Measurements from ENCODE around the gene PLEKHA7. TPM values are rescaled to one million over a fixed set of nuclear protein-coding genes. Genes with fewer than 3 reads are reported as not detected.

PLEKHA7 gene
- total RNA-seq, 1 experiment from 2014 or later = 1.7 TPM

GRCh38 chr11:16792426-16792825 is 221.8 kb downstream of the PLEKHA7 start:
- no TSS peak for BruUV-seq (replicated peaks)
- DNase-seq (ENCODE audit: low spot score) = no peak
- H3K27me3 ChIP-seq (replicated peaks; ENCODE audit: insufficient read depth, low read depth, low read length, poor library complexity) = no peaks in the 10 kb centered on the region
- no peaks in the 10 kb centered on the region for H3K36me3 ChIP-seq (ENCODE audit: insufficient read depth, low read length, poor library complexity, severe bottlenecking)
- H3K27ac ChIP-seq (ENCODE audit: low read depth, low read length, poor library complexity, severe bottlenecking) = no peak overlapping the region
- no peaks in the 10 kb centered on the region for H3K4me1 ChIP-seq (ENCODE audit: insufficient read depth, low read length, poor library complexity, severe bottlenecking)
- no peak overlapping the region for H3K4me3 ChIP-seq (ENCODE audit: low read depth, low read length, poor library complexity, severe bottlenecking)
- intact Hi-C loops (cut with micrococcal nuclease; ENCODE audit: unreplicated experiment) = no loop called here
- CTCF ChIA-PET = interaction anchor here (1.1 kb wide), 1 partner anchor 28 kb away, joined by 3 read pairs; no protein-coding TSS in a partner anchor
- H3K9me3 ChIP-seq (ENCODE audit: low read depth, low read length, poor library complexity, severe bottlenecking) = no peaks in the 10 kb centered on the region
- TF ChIP-seq, protein P1, sequence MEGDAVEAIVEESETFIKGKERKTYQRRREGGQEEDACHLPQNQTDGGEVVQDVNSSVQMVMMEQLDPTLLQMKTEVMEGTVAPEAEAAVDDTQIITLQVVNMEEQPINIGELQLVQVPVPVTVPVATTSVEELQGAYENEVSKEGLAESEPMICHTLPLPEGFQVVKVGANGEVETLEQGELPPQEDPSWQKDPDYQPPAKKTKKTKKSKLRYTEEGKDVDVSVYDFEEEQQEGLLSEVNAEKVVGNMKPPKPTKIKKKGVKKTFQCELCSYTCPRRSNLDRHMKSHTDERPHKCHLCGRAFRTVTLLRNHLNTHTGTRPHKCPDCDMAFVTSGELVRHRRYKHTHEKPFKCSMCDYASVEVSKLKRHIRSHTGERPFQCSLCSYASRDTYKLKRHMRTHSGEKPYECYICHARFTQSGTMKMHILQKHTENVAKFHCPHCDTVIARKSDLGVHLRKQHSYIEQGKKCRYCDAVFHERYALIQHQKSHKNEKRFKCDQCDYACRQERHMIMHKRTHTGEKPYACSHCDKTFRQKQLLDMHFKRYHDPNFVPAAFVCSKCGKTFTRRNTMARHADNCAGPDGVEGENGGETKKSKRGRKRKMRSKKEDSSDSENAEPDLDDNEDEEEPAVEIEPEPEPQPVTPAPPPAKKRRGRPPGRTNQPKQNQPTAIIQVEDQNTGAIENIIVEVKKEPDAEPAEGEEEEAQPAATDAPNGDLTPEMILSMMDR (conservative IDR thresholded peaks at IDR 0.05; ENCODE audit: low read depth, low read length) = no peak
- no peak for TF ChIP-seq EZH2 (IDR thresholded peaks at IDR 0.05; ENCODE audit: borderline replicate concordance, low read depth, low read length, poor library complexity, severe bottlenecking)
- POLR2A ChIA-PET (ENCODE audit: low non-redundant PET) = no interaction called here

DNA sequence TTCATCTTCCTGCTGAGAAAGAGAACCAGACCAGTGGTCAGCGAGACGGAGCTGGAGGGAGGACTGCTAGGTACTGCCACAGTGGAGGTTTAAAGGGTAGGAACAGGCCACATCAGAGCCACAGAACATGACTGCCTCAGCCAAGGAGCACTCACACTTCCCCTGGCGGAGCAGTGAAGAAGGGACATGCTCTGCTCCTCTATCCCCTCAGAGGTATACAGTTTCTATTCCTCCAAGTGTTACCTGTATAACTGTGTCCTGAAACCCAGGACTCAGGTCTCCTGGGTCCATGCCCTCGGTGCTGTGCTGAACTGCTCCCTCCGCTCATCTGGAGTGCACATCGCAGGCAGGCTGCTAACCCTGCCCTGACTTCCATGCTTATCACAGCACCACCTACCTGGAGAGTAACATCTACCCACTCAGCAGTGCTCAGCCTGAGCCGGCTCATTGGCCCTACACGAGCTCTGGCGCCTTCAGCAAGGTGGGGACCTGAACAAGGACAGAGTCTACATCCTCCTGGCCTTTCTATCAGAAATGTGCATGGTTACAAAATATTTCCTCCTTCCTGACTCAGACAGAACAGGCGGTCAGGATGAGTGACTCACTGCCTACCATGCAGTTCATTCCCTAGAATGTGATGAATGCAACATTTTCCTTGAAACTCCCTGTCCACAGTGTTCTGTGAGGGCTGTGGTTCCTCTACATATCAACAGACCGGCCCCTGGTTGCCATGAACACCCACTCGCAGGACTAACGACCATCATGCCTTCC is 222.8 kb downstream of the PLEKHA7 start:
- TF ChIP-seq, protein P1 (conservative IDR thresholded peaks at IDR 0.05; ENCODE audit: low read depth, low read length) = no peak
- TF ChIP-seq EZH2 (IDR thresholded peaks at IDR 0.05; ENCODE audit: borderline replicate concordance, low read depth, low read length, poor library complexity, severe bottlenecking) = no peak
- Histone ChIP-seq H3K27ac (ENCODE audit: low read depth, low read length, poor library complexity, severe bottlenecking) (no peak overlapping the region), H3K4me3 (ENCODE audit: low read depth, low read length, poor library complexity, severe bottlenecking) (no peak overlapping the region), H3K9me3 (ENCODE audit: low read depth, low read length, poor library complexity, severe bottlenecking) (no peaks in the 10 kb centered on the region), H3K36me3 (ENCODE audit: insufficient read depth, low read length, poor library complexity, severe bottlenecking) (no peaks in the 10 kb centered on the region), H3K27me3 (replicated peaks; ENCODE audit: insufficient read depth, low read depth, low read length, poor library complexity) (no peaks in the 10 kb centered on the region), H3K4me1 (ENCODE audit: insufficient read depth, low read length, poor library complexity, severe bottlenecking) (no peaks in the 10 kb centered on the region)
- ChIA-PET CTCF (interaction anchor here (1.1 kb wide), 1 partner anchor 29 kb away, joined by 3 read pairs; no protein-coding TSS in a partner anchor), POLR2A (ENCODE audit: low non-redundant PET) (no interaction called here)
- intact Hi-C loops (cut with micrococcal nuclease; ENCODE audit: unreplicated experiment) = no loop called here
- BruUV-seq (replicated peaks) = no TSS peak
- DNase-seq (ENCODE audit: low spot score) = no peak

GRCh38 chr11:16790486-16791190 is 223.6 kb downstream of the PLEKHA7 start:
- TF ChIP-seq, protein P1 (conservative IDR thresholded peaks at IDR 0.05; ENCODE audit: low read depth, low read length) = no peak
- no peak for TF ChIP-seq EZH2 (IDR thresholded peaks at IDR 0.05; ENCODE audit: borderline replicate concordance, low read depth, low read length, poor library complexity, severe bottlenecking)
- no peak overlapping the region for H3K27ac ChIP-seq (ENCODE audit: low read depth, low read length, poor library complexity, severe bottlenecking)
- H3K4me1 ChIP-seq (ENCODE audit: insufficient read depth, low read length, poor library complexity, severe bottlenecking) = no peaks in the 10 kb centered on the region
- no TSS peak for BruUV-seq (replicated peaks)
- H3K36me3 ChIP-seq (ENCODE audit: insufficient read depth, low read length, poor library complexity, severe bottlenecking) = no peaks in the 10 kb centered on the region
- no peaks in the 10 kb centered on the region for H3K9me3 ChIP-seq (ENCODE audit: low read depth, low read length, poor library complexity, severe bottlenecking)
- ChIA-PET POLR2A (ENCODE audit: low non-redundant PET) (no interaction called here), CTCF (no interaction called here)
- no peak overlapping the region for H3K4me3 ChIP-seq (ENCODE audit: low read depth, low read length, poor library complexity, severe bottlenecking)
- intact Hi-C loops (cut with micrococcal nuclease; ENCODE audit: unreplicated experiment) = no loop called here
- no peaks in the 10 kb centered on the region for H3K27me3 ChIP-seq (replicated peaks; ENCODE audit: insufficient read depth, low read depth, low read length, poor library complexity)
- no peak for DNase-seq (ENCODE audit: low spot score)
